ENCODE measurements around the gene TMBIM4.
"Not testable (repeated sequence)": the region's sequence is repeated elsewhere in the genome, so short reads cannot be mapped to it uniquely, and the experiment has no call there.

The TMBIM4 gene

DNA sequence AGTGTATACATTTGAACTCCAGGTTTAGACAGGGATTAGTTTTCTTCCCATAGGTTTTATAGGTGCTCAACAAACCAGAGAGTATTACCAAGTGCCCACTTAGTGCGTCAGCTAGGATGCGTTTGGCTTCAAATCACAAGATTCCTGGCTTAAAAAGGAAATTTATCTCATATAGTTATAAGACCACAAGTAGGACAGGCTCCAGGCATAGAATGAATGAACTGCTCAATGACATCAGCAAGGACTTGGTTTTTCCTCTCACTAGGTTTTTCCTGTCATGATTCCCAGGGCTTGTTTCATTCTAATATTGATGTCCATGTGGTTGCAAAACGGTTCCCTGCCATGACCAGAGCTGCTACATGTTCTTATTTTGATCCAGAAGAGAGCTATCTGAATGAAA, 13.2 kb upstream of the TMBIM4 start:
- DNase-seq, result no peak

DNA sequence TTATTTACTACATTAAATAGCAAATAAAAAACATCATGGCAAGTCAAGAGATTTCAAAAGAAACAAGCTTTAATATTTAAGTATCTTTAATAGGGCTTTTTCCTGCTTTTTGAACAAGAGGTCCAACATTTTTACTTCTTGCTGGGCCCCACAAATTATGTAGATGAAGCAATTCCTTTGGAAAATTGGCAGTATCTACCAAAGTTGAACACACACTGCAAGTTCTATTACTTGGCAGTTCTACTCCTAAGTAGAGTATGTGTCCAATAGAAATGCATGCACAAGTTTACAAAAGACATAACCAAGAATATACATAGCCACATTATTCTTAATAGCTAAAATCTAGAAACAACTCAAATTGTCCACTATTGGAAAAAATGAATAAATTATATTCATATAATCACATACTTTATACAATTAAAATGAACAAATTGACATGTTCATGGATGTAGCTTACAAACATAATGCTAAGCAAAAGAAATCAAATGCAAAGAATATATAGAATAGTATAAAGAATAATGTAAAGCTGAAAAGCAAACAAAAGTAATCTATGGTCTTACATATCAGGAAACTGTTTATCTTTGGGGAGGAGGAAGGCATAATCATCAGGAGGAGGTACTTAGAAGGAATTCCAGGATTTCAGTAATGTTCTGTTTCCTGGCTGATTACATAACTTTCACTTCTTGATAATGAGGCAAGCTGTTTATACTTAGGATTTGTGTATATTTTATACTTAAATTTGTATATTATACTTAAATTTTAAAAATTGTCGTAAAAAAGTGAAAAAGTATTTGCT, 6.5 kb upstream of the TMBIM4 start:
- no peak for DNase-seq

DNA sequence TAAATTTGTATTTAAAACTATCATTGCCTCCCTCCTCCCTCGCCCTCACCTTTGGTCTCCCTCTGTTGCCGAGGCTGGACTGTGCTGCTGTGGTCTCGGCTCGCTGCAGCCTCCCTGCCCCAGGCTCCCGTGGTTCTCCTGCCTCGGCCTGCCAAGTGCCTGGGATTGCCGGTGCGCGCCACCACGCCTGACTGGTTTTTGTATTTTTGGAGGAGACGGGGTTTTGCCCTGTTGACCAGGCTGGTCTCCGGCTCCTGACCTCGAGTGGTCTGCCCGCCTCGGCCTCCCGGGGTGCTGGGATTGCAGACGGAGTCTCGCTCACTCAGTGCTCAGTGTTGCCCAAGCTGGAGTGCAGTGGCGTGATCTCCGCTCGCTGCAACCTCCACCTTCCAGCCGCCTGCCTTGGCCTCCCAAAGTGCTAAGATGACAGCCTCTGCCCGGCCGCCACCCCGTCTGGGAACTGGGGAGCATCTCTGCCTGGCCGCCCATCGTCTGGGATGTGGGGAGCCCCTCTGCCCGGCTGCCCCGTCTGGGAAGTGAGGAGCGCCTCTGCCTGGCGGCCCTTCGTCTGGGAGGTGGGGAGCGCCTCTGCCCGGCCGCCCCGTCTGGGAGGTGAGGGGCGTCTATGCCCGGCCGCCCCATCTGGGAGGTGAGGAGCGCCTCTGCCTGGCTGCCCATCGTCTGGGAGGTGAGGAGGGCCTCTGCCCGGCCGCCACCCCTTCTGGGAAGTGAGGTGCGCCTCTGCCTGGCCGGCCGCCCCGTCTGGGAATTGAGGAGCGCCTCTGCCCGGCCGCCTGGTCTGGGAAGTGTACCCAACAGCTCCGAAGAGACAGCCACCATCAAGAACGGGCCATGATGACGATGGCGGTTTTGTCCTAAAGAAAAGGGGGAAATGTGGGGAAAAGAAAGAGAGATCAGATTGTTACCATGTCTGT, 4.9 kb upstream of the TMBIM4 start:
- not testable (repeated sequence) for DNase-seq

DNA sequence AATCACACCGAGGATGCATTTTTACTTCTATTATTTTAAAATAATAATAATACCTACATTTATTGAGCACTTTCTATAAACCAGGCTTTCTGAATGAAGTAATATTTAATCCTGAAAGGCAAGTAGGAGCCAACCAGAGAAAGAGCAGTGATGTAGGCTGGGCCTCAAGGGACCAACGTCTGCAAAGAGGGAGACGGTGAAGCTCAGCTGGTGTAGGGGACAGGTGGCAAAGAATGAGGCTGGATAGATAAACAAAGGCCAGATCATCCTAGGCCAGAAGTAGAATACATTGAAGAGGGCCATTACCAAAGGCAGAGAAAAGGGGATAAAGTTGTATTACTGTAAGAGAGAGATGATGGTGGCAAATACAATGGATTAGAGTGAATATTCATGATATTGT, 810 bp upstream of the TMBIM4 start:
- no peak for DNase-seq

DNA sequence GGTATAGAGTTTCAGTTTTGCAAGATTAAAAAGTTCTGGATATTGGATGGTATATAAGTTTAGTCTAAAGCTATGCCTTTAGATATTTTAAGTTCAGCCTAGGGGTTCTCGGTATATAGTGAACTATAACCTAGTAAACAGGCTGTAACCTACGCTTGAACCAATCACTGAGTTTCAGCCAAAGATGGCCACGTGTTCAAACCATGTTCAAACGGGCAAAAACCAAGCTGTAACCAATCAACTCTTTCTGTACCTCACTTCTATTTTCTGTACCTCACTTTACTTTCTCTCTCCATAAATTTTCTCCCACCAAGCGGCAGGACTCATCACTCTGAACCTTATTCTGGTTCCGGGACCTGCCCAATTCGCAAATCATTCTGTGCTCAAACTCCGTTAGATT, 1.4 kb downstream of the TMBIM4 start:
- DNase-seq, result no peak

DNA sequence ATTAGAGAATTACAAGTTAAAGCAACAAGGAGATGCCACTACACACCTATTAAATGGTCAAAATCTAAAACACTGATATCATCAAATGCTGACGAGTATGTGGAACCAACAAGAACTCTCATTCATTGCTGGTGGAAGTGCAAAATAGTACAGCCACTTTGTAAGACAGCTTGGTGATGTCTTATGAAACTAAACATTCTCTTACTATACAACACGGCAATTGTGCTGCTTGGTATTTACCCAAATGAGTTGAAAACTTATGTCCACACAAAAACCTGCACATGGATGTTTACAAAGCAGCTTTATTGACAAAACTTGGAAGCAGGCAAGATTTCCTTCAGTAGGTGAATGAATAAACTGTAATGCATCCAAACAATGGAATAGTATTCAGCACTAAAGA, 3.2 kb downstream of the TMBIM4 start:
- DNase-seq, result no peak

DNA sequence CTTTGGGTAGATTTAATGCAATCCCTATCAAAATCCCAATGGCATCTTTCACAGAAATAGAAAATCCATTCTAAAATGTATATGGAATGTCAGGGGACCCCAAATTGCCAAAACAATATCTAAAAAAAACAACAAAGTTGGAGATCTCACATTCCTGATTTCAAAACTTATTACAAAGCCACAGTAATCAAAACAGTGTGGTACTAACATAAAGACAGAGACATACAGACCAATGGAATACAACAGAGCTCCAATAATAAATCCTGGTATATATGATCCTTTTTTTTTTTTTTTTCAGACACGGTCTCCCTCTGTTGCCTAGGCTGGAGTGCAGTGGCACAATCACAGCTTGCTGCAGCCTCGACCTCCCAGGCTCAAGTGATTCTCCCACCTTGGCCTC, 4.7 kb downstream of the TMBIM4 start:
- no peak for DNase-seq

DNA sequence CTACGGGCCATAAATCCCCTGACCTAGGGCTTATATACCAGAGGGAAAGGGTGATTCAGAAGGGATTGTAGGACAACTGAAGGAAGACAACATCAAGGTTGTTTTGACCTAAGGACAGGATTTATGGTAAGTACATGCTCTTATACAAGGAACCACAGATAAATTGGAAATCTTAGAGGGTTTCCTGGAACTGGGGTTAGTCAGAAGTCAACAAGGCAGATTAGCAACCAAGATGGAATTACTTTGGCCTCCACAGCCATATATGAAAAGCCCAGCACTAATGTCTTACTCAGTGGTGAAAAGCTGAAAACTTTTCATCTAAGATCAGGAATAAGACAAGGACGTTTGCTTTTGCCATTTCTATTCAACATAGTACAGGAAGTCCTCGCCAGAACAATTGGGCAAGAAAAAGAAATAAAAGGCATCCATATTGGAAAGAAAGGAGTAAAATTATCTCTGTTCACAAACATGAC, 5.4 kb downstream of the TMBIM4 start:
- no peak for DNase-seq

DNA sequence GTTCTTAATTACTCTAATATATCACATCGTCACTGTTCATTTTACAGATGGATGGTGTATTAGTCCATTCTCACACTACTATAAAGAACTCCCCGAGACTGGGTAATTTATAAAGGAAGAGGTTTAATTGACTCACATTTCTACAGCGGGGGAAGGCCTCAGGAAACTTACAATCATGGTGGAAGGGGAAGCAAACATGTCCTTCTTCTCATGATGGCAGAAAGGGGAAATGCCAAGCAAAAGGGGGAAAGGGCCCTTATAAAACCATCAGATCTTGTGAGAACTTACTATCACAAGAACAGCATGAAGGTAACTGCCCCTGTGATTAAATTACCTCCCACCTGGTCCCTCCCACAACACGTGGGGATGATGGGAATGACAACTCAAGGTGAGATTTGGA, 6.5 kb downstream of the TMBIM4 start:
- DNase-seq, result no peak

DNA sequence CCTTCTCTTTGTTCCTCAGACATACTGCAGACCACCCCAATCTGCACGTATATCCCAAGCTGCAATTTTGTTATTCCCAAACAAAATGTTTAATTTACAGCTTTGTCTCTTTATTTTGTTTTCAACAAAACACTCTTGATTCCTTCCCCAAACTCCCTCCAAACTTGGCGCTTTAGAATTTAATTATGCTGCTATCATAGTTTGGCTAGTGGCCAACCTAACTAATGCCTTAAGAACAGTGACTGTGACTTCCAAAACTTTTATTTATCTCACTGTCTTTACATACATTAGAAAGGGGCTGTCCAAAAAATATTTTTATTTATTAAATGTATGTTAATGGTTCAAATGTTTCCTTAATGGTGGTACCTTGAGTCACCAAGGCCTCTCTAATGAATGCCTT, 7.1 kb downstream of the TMBIM4 start:
- no peak for DNase-seq

DNA sequence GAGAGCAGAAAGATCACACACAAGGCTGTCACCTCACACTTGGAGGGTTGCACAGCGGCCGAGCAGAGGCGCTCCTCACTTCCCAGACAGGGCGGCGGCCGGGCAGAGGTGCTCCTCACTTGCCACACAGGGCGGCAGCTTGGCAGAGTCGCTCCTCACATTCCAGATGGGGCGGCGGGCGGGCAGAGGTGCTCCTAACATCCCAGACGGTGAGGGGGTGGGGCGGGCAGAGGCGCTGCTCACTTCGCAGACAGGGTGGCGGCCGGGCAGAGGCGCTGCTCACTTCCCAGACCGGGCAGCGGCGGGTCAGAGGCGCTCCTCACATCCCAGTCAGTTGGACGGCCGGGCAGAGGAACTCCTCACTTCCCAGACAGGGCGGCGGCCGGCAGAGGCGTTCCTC, 9.1 kb downstream of the TMBIM4 start:
- no peak for DNase-seq

DNA sequence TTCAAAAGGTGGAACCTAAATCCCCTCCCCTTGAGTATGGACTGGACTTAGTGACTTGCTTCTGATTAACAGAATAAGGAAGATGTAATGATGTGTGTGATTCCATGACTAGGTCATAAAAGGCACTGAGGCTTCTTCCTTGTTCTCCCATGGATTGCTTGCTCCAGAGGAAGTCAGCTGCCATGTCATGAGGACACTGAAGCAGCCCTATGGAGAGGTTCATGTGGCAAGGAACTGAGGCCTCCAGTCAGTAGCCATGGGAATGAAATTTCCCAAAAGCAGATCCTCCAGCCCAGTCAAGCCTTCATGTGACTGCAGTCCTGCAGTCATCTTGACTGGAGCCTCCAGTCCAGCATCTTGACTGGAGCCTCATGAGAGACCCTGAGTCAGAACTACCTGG, 10.7 kb downstream of the TMBIM4 start:
- DNase-seq, result no peak

DNA sequence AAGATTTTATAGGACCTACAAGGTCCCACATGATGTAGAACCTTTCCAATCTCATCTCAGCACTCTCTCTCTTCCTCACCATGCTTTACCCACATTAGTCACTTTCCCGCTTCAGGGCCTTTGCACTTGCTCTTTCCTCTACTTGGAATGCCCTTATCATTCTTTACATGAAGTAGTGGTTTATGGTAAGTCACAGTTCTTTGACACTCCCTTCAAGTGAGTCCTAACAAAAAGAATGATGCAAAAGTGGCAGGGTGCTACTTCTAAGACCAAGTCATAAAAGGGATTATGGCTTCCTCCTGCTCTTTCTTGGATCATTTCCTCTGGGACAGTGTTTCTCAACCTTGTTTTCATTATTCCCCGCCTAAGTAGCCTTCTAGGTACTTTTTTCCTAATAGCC, 13.1 kb downstream of the TMBIM4 start:
- DNase-seq, result no peak

DNA sequence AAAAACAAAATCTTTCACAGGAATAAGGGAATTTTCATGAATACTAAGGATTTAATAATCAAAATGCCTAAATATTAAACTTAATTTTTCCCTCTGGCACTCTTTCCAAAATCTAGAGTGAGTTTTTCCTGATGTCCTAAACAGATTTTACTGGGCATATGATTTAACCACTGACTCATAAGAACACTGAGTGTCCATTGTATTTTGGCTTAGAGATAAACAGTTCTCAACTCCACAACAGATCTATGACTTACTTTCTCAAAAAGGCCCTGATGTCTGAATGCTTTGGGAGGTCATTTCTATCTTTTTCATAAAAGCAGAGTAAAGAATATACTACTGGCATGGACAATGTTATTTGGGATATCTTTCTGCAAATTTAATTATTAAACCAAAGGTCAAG, 15.0 kb downstream of the TMBIM4 start:
- no peak for DNase-seq

DNA sequence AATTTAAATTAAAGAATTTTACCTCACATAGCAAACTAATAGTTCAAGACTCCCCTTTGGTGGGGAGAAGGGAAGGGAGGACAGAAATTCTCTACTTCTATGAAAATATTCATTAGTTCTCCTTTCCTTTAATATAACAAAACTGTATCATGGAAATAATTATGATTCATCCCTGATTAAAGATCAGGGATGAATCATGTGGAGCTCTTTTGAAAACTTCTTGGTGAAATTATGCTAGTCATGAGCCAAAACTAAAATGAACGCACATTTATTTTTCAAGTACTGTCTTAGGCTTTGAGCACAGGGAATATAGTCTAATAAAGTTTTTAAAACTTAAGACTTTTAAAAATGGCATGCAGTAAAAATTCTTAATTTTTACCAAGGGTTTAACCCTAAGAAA, 17.1 kb downstream of the TMBIM4 start:
- no peak for DNase-seq

DNA sequence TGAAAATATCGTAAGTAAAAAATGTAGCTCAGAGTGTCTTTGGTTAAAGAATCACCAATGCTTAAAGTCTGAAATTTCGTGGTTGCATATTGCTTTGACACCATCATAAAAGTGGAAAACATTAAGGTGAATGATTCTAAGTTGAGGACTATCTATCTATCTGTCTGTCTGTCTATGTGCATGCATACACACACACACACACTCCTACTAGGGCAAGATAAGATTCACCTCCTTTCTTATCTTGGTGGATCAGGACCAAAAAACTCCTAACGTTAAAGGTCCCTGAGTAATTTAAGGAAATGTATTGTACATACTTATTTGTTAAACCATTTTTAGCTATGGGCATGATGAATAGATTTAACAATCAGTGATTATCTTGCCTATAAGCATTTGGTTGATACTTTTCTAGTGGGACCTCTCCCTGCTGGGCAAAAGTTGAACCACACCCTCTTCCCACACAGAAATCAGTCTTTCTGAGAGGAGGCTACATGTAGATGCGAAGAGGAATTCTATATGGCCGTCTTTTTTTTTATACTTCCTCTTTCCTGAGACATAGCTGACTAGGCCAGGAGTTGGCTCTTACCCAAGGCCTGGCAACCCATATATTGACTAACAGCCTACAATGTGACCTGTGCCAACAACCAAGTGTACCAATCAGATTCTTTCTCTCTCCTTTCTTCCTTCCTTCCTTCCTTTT, 19.9 kb downstream of the TMBIM4 start:
- no peak for DNase-seq

DNA sequence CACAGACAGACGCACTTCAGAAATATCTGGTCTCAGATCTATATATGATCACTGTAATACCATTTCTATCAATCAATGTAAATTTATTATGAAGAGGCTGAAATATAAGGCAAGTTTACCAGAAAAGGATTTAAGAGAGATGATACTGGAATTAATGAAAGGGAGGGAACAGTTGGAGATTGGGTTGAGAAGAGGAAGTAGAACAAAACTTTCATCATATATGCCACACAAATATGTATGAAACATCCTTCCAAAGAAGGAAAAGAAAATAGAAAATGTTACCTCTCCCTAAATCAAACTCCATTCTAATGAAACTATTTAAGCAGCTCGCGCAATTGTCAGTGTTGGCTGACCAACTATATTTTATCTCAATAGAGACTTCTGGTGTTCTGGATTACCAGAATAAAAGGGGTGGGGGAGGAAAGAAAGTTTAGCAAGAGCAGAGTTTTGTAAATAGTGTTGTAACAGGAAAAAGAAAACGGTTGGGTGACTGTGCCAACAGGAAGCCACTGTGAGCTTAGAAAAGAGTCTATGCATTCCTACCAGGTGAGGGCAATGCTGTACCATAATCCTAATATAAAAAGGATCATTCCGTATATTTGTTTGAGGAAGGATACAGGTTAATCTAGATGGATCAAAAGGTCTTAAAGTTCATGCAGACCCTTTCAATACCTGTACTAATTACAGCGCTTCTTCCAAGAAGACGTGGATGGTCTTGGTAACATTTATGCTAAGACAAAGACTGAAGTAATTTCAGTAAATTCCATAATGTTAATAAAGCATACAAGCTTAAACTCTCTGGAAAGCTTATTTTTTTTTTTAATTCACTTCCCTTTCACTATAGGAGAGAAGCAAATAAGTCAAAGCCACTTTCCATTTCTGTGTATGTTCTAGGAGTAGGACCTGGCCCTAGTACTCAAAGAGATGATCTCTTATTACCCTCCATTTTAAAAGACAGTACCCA, 24.7 kb downstream of the TMBIM4 start:
- no peak for DNase-seq

DNA sequence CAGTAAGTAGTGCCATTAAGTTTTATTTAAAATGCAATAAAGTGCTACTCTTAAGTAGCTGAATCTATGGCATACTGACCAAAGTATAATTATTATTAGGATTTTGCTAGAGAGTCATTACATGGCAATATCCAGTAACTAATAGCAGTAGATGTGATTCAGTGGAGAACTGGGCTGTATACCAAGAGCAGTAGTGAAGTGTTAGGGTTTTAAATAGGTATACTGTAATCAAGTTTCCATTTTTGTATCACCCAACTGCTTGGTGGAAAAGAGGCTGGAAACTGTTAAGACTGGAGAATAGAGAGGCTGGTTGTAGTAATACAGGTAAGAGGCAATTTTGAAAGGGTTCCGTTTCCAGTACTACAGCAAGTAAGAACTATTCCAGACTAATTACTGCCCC, 25.9 kb downstream of the TMBIM4 start:
- no peak for DNase-seq

DNA sequence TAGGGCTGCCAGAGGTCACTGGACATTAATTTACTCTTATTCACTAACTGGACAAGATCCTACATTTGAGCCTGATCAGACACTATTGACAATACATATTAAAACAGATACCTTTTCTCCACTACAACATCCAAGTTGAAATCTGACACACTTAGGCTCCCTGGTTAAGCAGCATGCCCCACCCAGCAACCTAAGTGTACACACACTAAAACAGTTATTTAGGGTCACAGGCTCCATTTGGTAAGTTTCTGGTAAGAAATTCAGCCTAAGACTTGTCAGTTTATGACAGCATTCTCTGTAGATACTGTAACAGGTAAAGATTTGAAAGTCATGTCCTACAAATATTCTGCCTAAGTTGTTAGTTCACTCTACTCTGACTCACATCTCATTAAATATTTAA, 27.0 kb downstream of the TMBIM4 start:
- DNase-seq, result no peak

DNA sequence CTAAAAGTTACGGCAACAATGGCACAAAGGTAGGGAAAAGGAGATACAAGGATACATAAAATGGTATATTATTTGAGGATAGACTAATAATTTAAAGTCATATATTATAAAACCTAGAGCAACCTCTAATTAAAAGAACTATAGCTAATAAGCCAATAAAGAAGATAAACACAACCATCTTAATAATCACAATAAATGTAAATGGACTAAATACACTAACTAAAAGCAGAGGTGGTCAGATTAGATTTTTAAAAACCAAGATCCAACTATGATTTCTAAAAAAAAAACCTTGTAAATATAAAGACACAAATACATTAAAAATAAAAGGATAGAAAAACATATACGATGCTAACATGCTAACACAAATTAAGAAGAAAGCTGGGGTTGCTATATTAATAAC, 28.5 kb downstream of the TMBIM4 start:
- no peak for DNase-seq

DNA sequence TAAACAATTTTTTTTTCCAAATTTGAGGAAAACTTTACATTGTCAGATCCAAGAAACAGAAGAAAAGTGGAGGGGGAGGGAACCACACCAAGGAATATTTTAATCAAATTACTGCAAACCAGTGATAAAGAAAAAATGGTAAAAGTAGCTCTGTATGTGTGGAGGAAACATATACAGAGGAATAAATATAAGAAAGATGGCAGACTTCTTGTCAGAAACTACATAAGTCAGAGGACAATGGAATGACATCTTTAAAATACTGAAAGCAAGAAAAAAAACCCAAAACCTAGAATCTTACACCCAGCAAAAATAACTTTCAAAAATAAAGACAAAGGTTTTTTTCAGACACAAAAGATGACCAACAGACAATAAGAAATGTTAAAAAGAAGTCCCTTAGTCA, 29.1 kb downstream of the TMBIM4 start:
- DNase-seq, result no peak

DNA sequence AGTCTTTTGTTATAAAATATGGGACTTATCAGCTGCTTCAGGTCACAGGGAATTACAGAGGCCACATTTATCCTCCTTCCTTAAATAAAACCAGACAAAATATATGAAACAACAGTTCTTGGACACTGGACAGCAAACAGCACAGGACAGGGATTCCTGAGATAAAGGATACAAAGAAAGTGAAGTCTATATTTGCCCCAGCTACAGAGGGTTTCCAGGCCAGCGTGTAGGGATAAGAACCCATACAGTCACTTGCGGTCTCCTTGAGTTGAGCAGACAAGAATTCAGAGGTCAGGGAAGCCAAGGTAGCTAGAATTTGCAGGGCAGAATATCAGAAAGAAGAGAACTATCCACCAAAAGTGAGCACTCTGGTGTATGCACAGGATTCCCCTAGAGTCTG, 30.5 kb downstream of the TMBIM4 start:
- DNase-seq, result no peak
